Measurements from ENCODE around the gene PNPLA5. TPM values are rescaled to one million over a fixed set of nuclear protein-coding genes. Genes with fewer than 3 reads are reported as not detected.

PNPLA5 gene
- total RNA-seq, 1 donor from 2014 or later, result not detected

DNA sequence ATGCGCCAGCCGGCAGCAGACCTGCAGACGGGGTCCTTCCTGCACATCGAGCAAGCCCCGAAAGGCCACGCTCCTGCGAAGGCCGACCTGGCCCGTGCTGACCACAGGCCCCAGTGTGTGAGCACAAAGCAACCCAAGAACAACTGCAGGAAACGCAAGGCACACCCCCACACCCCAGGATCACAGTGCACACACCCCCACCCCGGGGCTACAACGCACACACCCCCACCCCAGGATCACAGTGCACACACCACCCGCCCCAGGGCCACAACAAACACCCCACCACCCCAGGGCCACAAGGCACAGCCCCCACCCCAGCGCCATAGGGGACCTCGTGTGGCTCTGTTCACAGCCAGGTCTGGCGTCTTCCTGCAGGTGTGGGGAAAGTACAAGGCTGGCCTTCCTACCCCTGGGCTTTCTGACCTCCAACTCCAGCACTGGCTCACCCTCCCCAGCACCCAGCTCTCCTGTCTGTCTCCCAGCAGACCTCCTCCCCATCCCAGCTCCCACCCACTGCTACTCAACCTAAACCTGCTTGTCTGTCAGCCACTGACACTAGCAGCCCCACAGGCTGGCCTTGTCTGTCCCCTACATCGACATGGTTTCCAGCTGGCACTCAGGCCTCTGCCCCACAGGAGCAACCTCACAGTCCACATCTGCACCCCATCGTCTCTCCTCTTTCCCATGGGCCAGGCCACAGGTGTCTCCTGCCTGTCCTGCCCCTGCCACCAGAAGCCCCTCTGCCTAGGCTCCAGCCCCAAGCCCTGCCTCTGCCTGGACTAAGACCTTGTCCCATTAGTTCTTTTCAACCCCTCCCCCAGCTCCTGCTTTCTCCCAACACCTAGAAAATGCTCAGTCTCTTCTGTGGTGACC is 59.2 kb downstream of the PNPLA5 start:
- Histone ChIP-seq H3K4me3 (ENCODE audit: low read length in 3 of 3) (no peak overlapping the region), H3K9me3 (ENCODE audit: control insufficient read depth in 3 of 3, low read length in 3 of 3) (no peaks in the 10 kb centered on the region), H3K36me3 (ENCODE audit: control insufficient read depth in 3 of 3, insufficient read depth in 3 of 3, low read length in 3 of 3) (no peaks in the 10 kb centered on the region), H3K27ac (ENCODE audit: low read depth, low read length) (no peak overlapping the region), H3K9ac (ENCODE audit: low read depth in 1 of 3, low read length in 3 of 3) (no peak overlapping the region), H3K27me3 (ENCODE audit: control insufficient read depth in 3 of 3, insufficient read depth in 3 of 3, low read length in 3 of 3) (peaks cover 21 to 30% (median 30%) of the 10 kb centered on the region in 3 donors), H3K4me1 (ENCODE audit: control insufficient read depth in 3 of 3, insufficient read depth in 3 of 3, low read length in 3 of 3) (peaks cover 18 to 25% (median 22%) of the 10 kb centered on the region in 3 donors)

DNA sequence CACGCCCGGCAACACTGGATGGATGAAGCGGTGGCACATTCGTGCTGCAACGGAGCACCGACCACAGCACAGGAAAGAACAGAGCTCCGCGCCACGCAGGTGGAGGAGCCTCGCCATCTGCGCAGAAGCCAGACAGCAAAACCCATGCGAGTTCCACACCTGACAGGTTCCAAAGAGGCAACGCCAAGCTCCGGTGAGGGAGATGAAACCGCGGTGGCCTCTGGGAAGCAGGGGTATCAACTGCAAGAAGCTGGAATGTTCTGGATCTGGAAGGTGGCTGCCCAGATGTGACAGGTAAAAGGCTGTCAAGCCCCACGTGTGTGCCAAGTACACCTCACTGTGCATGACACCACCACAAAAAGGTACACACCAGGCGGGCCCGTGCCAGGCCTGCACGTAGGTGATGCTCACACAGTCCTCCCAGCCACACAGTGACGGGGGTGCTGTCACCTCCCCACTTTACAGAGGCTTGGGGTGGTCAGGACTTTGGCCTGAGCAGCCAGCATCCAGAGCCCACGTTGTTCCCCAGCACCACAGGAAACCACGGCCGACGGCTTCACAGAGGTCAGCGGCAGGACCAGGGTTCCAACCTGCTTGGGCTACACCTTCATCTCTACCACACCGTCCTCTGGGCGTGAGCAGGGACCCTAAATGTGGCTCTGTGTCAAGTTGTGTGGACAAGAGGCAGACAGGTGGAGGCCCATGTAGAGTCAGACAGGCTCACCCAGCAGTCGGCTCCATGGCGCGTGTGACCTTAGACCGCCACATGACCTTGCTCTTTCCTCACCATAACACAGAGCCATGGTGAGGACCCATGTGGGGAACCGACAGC is 60.0 kb downstream of the PNPLA5 start:
- Histone ChIP-seq H3K27ac (ENCODE audit: low read depth, low read length) (no peak overlapping the region), H3K9me3 (ENCODE audit: control insufficient read depth in 3 of 3, low read length in 3 of 3) (no peaks in the 10 kb centered on the region), H3K4me3 (ENCODE audit: low read length in 3 of 3) (no peak overlapping the region), H3K27me3 (ENCODE audit: control insufficient read depth in 3 of 3, insufficient read depth in 3 of 3, low read length in 3 of 3) (peaks cover 21 to 30% (median 25%) of the 10 kb centered on the region in 3 donors), H3K36me3 (ENCODE audit: control insufficient read depth in 3 of 3, insufficient read depth in 3 of 3, low read length in 3 of 3) (no peaks in the 10 kb centered on the region), H3K9ac (ENCODE audit: low read depth in 1 of 3, low read length in 3 of 3) (no peak overlapping the region), H3K4me1 (ENCODE audit: control insufficient read depth in 3 of 3, insufficient read depth in 3 of 3, low read length in 3 of 3) (peaks cover 18 to 28% (median 22%) of the 10 kb centered on the region in 3 donors)

DNA sequence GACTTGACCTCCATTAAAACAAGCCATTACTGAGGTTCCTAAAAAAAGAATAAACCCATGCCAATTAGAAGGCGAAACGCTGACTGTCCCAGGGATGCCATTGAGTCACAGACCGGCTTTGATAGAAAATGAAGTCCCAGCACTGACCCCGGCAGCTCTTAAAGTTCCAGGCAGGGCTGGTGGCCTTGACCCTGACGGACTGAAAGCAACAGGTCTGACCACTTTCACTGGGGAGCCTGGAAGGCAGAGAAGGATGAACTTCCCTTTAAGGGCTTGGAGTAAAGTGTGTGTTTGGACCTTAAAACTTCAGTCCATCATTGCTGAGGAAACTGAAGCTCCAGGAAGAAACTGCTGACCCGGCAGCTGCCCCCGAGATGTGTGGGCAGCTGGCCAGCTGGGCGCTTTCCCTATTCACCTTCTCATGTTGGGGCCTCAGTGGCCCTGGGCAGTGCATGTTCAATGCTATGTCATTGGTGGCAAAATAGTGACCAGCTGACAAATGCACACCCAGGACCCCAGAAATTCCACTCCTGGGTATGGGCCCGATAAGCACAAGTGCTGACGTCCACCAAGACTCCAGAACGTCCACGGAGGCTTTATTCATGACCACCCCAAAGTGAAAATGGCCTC is 60.8 kb downstream of the PNPLA5 start:
- H3K36me3 ChIP-seq (ENCODE audit: control insufficient read depth in 3 of 3, insufficient read depth in 3 of 3, low read length in 3 of 3), result no peaks in the 10 kb centered on the region
- H3K4me1 ChIP-seq (ENCODE audit: control insufficient read depth in 3 of 3, insufficient read depth in 3 of 3, low read length in 3 of 3), result peaks cover 18 to 31% (median 26%) of the 10 kb centered on the region in 3 donors
- peaks cover 24 to 27% (median 25%) of the 10 kb centered on the region in 3 donors for H3K27me3 ChIP-seq (ENCODE audit: control insufficient read depth in 3 of 3, insufficient read depth in 3 of 3, low read length in 3 of 3)
- H3K9ac ChIP-seq (ENCODE audit: low read depth in 1 of 3, low read length in 3 of 3), result no peak overlapping the region
- no peak overlapping the region for H3K4me3 ChIP-seq (ENCODE audit: low read length in 3 of 3)
- no peaks in the 10 kb centered on the region for H3K9me3 ChIP-seq (ENCODE audit: control insufficient read depth in 3 of 3, low read length in 3 of 3)
- no peak overlapping the region for H3K27ac ChIP-seq (ENCODE audit: low read depth, low read length)

DNA sequence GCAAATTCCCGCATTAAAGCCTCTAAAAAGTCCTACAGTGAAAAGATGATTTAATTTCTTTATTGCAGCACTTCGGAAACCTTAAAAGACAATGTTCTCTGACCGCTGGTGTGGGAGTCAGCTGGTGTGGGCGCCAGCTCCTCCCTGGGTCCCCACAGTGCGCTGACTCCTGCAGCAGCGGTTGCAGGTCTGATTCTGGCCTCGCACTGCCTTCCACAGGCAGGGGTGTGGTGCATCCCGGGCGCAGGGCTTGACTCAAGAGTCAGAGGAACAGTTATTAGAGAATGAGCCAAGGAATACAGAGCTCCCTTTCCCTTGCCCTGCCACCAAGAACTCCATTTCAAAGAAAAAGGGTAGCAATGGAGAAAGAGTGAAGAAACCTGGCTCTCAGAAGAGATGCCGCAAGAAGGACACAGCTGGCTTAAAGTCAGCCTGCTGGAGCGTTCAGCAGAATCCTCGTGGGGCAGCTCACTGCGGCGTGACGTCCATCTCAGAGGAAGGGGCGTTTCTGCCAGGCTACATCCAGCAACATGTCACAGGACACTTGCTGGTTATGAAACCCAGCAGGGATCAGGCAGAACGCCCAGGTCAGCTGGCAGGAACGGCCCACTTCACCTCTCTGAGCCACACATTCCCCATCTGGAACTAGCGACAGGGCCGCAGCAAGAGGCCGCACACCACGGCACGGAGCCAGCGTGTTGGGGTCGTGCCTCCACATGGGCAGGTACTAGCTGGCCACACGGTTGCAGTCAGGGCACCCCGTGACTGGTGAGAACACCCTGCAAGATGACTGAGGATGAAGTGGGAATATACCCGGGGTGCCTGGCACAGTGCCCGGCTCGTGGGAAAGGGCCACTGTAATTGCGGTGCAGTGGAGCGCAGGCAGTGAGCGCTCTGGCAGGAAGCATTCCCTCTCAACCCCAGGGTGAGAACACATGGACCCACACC is 61.6 kb downstream of the PNPLA5 start:
- H3K27ac ChIP-seq (ENCODE audit: low read depth, low read length), result peak overlapping the region; percentile 7
- peaks cover 18 to 23% (median 21%) of the 10 kb centered on the region in 3 donors for H3K27me3 ChIP-seq (ENCODE audit: control insufficient read depth in 3 of 3, insufficient read depth in 3 of 3, low read length in 3 of 3)
- no peaks in the 10 kb centered on the region for H3K36me3 ChIP-seq (ENCODE audit: control insufficient read depth in 3 of 3, insufficient read depth in 3 of 3, low read length in 3 of 3)
- peaks cover 18 to 36% (median 28%) of the 10 kb centered on the region in 3 donors for H3K4me1 ChIP-seq (ENCODE audit: control insufficient read depth in 3 of 3, insufficient read depth in 3 of 3, low read length in 3 of 3)
- H3K9ac ChIP-seq (ENCODE audit: low read depth in 1 of 3, low read length in 3 of 3), result peak overlapping the region; percentile 20 to 45 (median 40)
- H3K4me3 ChIP-seq (ENCODE audit: low read length in 3 of 3), result peak overlapping the region in 2 of 3 donors; percentile 4 to 52
- H3K9me3 ChIP-seq (ENCODE audit: control insufficient read depth in 3 of 3, low read length in 3 of 3), result no peaks in the 10 kb centered on the region

Other genes with a start within 250 kb of the PNPLA5 start
- 1.6 TPM for gene EFCAB6, start 79.7 kb downstream of the PNPLA5 start, total RNA-seq
- gene SULT4A1, start 29.5 kb downstream of the PNPLA5 start, total RNA-seq, result under 0.01 TPM
- 3.7 TPM for gene PNPLA3, start 31.8 kb upstream of the PNPLA5 start, total RNA-seq
- 59.5 TPM for gene SAMM50, start 63.4 kb upstream of the PNPLA5 start, total RNA-seq
- 11.0 TPM for gene PARVB, start 132.3 kb upstream of the PNPLA5 start, total RNA-seq

Measured in skeletal muscle tissue (tissue), 4 donors.